ENCODE results near the gene LHFPL3.

The LHFPL3 gene

DNA sequence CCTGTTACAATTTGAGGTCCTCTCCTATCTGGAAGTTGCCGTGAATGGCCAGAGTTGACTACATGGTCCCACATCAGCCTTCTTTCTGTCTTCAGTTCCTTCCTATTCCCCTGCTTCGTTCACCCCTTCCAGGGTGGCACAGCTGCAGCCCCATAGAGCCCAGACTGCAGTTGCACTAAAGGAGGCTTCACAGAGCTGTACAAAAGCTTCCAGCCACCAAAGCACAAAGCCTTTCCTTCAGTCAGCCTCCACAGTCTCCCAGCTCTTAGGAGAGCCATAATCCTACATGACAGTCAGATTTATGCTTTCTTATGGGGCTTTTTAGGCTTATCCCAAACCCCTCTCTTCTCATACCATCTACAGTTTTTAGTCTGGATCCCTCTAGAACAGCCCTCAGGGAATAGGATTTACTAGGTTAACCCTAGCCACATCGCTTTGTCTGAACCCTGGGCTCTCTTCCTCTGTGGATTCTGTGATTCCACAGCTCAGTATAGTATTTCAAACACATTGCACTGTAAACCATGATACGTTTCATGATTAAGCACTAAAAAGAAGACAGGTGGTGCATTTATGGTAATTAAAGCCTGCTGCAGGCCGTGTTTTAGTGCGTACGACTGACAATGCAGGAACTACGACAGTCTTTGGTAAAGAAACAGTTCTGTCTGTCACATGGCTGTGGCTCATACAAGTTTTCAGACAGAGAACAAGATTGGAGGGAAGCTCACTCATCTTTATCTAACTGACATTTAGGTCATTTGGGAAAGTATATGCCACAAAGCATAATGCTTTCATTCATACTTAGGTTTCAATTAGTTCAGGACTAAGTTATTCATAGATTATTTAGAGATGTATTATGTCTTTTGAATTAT lies 477.3 kb downstream of the LHFPL3 start:
- DNase-seq: no peak

DNA sequence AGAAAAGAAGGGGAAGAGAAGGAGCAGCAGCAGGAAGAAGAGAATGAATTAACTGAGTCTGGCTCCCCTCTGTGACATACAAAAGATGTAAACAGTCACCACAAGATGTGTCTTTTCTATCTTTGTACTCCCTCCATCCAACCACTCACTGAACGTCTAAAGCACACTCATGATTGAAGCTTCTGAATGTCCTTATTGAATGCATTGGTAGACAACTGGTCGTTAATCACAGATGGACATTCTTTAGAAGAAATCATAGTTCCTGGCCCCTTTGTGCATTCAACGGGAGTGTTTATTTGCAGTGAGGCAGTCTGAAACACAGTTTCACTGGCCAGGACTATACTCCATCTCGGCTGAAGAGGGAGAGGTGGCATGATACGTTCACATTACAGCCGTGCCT lies 479.3 kb downstream of the LHFPL3 start:
- no peak for DNase-seq

DNA sequence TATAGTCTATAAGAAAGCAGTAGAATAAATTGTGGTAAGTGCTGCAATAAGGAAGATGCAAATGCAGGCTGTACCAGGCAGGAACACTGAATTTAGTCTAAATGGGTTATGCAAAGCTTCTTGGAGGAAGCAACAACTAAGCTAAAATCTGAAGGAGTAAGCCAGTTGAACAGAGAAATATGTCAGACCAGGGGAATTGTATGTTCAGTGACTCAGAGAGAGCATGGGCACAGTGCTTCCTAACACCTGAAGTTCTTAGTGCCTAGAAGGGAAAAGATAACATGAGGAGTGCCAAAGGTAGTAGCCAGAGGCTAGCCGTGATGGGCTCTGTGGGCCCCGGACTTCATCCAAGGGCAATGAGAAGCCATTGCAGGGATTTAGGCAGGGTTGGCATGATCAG lies 481.5 kb downstream of the LHFPL3 start:
- DNase-seq: no peak

DNA sequence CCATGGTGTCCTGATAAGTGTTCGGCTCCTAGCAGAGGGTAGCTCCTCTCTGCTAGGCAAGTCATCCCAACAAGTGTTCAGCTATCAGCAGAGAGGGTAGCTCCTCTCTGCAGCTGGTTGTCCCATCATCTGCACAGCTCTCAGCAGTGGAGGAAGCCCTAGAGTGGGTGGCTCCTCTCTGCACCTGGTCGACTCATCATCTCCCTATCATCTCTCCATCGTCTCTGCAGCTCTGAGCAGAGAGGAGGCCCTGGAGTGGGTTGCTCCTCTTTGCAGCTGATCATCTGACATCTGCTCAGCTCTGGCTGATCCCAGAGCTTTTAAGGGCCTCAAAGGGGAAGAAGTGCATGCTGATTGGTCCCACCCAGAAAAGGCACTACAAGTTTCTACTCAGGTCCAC lies 485.7 kb downstream of the LHFPL3 start:
- no peak for DNase-seq

DNA sequence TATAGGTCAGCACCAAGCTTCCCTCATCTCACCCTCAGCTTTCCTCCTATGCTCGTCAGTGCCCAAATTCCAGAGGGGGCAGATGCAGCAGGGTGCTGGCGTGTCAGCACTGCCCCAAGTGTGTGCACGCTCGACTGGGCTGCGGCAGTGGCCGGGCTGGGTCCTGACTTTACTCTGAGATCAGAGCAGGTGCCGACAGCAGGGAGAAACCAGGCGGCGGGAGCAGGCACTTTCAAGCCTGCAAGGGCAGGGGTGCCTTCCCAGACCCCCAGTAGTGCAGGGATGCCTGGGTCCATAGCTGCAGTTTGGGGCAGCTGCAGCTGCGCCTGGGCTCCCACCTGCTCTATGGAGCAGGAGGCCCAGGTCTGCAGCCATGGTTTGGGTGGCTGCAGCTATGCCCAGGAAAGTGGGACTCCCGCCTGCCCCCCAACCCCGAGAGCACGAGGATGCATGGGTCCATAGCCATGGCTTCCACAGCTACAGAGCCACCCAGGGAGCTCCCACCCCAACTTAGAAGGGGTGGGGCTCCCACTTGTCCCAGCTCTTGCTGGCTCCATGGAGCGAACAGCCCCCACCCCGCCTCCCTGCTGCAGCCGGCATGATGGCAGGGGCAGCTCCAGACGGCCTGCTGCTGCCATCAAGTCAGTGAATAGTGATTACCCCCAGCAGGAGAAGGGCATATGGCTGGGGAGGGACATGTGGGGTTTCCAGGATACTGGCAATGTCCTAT lies 486.4 kb downstream of the LHFPL3 start:
- no peak for DNase-seq

DNA sequence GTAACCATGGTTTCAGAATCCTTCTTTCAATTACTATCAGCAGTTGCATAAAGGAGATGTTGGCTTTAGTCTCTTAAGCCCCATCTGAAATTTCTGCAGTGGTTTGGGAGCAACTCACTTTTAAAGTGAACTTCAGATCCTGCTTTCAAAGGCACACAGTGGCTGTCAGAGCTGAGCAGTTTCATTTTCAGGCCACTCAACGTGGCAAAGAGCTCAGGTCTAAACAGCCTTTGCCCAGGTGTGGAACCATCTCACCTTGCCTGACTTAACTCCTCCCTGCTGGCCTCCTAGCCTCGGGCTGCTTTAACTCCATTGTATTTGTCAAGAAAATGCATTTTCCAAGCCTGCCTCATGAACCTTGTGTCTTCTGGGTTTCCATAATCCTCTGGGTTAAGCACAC lies 488.1 kb downstream of the LHFPL3 start:
- DNase-seq: no peak

DNA sequence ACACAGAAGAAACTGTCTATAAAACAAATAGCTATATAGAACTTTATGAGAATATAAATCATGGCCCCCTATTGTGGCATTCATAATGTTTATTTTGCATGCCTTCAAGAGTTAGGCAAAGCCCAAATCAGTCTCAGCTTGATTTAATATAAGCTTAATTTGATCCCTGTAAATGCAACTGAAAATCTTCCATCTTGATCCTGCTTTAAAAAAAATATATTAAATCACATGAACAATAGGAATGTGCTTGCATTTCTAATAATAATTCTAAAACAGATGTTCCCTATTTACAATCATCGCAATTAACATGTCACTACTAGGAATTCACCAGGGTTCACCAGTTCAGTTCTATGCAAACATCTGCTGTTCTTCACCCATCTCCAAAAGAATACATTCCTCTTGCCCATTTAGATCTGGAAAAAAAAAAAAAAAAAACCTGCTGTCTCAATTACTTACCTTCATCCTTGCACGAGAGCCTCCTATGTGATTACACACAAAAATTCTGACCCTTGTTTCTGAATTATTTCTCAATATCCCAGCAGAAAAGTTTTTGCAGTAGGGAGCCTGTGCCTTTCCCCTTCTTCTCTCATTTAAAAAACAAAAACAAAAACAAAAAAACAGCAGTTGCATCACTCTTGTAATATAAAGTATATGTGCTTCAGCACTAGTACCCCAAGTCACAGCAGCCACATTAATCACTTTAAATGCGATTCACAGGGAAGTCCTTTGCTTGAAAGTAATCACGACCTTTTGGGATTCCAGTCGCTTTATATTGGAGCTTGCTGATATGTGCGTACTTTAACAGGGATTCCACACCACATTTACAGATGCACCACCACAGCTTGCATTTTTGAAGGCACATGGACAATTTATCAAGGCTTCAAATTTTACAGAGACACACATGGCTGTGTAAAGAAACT lies 490.8 kb downstream of the LHFPL3 start:
- DNase-seq: no peak

DNA sequence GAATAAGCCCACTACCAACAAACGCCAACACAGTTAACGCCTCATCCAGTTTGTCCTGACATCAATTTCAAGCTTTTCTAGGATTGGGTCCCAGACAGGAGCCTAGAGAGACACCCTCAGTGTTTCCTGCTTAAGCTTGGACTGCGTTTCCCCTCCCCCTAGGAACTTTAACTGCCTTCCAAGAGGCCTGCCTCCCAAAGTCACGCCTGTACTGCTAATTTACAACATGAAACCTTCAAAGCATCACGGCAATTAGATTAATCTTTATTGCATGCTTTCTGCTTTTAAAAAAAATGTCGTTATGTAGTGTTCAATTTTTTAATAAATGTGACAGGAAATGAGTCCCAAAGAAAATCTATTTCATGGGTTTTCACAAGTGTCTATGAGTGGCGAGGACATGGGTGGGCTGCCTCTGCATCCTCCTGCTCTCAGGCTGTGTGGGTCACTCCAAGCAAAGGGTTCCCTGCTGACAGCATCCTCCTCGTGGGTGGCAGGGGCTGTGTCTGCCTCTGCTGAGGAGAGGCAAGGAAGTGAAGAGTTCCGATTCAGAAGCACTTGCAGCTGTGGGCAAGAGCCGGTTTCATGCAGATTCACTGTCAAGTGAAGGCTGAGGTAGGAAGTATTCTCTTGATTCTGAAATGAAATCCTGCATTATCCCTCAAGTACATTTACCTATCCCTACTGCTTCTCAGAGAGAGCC lies 492.6 kb downstream of the LHFPL3 start:
- DNase-seq: no peak

DNA sequence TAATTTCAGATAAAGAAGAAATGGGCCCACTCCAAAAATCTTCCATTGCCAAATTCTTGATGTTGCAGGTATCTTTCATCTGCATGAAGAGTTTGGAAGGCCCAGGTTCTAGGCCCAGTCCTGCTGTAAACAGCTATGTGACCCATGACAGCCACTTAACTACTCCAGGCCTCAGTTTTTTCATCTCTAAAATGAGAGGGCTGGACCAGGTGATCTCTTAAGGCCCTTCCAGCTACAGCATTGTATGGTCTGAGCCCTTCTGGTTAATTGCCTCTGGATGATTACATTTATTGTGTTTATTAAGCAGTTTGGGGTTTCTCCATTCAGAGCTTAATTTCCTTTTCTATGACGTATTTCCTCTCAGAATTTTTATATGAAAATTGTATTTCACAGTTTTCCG lies 494.8 kb downstream of the LHFPL3 start:
- DNase-seq: no peak

DNA sequence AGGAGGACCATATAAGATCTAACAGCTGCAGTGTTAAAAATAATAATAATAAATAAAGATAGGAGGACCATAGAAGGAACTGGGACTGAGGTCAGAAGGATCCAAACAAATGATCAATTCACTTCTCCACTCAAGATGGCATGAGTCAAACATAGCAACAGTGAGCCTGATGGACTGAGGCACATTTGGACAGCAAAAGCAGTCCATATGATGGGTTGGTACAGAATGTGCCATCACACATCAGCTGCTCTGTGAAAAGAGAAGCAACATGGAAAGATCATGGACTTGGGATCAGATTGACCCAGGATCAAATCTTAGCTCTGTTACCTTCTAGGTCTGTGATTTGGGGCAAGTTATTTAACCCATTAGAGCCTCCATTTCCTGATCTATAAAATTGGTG lies 496.7 kb downstream of the LHFPL3 start:
- DNase-seq: no peak

DNA sequence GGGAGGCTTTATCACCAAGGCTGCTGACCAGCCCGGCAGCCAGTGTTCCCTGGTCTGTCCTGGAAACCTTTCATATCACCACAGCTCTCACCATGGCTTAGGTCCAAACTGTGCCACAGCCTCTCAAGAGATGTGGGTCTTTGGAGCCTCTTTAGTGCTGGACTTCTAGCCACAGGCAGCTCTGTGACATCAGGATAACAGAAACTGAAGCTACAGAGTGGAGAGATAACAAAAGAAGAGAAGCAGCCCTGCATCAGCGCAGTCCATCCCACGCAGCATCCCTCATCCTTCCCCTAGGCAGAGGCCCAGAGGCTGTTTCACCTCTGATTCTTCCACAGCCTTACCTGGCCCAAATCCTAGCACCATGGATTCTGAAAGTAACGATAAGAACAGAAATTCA lies 497.7 kb downstream of the LHFPL3 start:
- no peak for DNase-seq

DNA sequence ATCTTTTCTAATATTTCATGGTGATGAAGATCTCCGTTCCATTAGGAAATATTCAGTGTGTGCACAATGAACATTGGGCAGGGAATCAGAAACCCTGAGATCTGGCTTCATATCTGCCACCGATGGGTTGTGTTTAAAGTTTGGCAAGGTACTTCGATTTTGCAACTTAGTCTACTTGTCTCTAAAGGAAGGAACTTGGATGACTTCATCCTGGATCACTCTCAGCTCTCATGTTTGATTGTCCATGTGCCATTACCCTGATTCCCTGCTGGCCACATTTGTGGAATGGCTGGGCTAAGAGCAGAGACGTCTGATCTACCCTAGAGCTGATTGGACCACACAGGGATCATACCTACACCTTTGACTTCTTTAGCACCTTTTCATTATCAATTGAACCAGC lies 508.6 kb downstream of the LHFPL3 start:
- DNase-seq: no peak

DNA sequence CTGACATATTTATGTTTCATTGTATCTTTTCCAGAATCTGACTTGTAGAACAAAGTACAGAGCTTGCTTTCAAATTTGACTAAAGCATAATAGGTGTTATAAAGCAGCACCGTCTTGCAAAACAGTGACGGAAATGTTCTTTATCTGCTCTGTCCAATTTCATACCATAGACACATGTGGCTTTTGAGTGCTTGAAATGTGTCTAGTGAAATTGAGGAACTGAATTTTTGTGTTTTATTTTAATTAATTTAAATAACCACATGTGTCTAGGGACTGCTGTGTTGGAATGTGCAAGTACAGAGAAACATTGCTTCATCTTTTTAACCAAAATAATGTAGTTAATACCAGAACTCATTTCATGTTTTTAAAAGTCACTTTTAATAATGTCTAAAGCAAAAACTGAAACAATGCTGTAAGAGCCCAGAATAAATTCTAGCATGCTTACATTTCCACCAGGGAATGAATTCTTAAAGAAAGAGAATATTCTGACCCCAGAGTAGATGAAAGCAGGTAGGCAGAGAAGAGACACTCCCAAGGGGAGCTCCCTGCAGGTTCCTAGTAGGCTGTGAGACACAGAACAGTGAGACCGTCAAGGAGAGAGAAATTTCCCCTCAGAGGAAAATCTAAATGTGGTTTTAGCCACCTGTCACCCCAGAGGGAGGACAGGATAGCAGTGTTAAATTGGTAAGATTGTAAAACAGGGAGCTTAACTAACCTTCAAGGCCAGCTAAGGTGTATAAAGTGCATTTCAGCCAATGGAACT lies 510.3 kb downstream of the LHFPL3 start:
- no peak for DNase-seq

DNA sequence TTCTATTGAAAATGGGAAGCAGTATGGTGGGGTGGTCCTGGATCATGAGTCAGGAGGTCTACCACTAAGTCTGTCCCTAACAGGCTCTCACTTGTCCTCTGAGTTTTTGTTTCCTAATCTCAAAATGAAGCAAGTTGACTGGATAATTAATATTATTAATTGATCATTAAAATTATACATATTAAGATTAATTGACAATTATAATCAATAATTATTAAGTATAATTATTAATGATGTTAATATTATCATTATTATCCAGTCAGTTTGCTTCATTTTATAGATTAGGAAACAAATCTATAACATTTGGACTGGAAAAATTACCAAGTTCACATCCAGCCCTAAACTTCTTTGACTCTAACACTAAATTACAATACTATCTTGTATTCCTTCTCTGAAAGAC lies 511.4 kb downstream of the LHFPL3 start:
- DNase-seq: no peak

DNA sequence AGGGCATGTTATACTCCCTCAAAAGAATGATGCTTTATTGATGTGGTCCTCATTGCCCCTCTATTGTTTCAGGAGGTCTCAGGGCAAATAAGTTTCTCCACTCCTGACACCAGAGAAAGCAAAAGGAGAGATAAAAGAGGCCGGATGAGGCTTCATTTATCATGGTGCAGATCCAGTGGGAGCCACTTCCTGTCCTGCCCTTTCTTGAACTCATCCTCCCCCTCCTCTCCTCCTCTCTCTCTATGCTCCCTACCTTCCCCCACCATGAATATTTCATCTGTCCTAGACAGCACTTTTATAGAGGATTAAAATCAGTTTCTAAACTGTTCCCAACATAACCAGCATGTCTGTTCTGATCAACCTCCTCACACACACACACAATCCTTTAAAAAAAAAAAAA lies 513.4 kb downstream of the LHFPL3 start:
- DNase-seq: no peak

DNA sequence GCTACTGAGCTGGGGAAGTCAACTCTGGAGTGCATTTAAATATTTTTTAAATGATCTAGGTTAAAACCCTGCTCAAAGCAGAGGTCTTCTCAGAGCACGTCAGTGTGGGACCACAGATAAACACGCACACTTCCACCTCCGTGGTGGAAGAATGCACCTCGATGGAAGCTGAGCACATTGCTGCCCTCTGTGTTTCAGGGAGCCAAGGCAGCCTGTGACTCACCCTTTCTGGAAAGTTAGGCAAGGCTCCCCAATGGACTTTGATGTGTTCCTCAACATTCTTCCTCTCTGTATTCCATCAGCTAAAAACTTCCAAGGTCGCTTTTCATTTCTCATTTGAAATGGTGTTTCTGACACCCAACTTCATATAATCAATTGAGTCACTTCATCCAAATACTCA lies 514.8 kb downstream of the LHFPL3 start:
- DNase-seq: no peak

DNA sequence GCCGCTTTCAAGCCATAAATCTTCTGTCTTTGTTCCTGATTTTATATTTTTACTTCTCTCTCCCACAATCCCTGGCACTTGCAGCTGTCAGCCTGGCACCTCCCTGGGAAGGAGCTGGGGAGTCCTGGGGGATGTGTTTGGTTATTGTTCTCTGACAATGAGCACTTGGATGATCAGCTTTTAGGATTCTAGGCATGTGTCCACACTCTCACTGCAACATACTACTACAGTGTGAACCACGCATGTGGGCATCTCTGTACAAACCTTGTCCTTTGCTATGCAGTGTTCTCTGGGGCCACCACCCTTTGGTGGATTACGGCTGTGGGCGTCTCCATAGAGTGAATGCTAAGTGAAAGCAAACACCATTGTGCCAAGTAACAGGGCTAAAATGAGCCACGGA lies 517.2 kb downstream of the LHFPL3 start:
- DNase-seq: no peak

DNA sequence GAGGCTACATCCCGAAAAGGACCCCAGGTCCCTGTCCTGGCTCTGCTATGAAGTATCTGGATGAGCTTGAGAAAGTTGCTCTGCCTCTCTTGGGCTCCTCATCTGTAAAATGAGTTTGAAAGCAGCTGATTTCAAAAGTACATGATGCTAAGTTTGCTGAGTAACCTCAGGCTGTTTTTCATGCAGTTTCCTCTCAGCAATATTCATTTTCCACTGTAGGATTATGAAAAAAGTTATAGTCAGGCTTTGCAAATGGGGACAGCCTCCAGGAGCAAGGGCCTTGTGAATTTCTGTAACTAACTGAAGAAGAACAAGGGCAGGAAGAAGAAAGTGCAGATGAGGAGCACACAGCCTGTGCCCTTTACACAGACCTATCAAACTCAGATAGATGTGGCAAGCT lies 518.3 kb downstream of the LHFPL3 start:
- DNase-seq: no peak

DNA sequence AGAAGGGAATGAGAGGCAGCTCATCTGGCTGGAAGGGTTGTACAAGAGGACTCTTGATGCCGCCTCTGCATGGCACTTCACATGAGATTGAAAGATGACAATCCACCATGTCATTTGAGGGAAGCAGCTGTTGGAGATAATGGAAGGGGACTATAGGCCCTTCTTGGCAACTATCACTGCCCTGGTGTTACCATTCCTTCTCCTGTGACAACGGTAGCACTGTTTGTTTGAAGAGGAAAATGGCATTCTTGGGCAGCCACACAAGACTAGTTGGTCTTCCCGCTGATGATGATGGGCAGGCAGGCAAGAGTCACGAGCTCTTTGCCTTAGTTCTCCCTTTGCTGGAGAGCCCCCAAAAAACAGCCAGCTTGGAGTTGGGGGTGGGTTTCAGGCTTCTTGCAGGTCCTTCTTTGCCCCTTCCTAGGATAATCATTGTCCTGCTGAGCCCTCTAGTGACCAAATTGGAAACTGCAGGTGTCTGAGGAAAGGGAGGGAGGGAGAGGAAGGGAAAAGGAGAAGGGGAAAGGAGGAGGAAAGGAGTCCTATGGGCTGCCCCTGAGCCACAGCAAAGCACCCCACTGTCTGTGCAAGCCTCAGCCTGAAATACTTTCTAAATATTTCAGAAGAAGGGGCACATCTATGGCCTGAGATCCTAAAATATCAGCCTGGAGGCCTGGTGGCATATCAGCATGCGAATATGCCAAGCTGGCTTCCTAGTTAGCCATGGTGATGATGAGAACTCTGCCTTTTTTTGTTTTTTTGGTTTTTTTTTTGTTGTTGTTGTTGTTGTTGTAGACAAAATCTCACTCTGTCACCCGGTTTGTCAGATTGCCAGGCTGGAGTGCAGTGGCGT lies 520.0 kb downstream of the LHFPL3 start:
- DNase-seq: peak; percentile 19

DNA sequence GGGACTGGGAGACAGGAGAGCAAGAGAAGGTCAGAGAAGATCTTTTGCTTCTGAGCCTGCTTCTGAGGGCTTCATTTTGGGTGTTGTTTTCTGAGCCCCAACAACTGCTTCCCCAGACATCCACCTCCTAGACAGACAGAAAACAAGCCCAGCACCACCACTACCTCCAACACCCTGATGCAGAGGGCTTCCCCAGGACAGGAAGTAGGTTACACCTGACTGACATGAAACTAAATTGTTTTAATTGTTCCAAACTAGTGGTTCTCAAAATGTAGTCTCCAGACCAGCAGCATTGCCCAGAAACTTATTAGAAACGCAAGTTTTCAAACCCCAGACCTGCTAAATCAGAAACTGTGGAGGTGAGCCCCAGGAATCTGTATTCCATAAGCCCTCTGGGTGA lies 522.0 kb downstream of the LHFPL3 start:
- no peak for DNase-seq

DNA sequence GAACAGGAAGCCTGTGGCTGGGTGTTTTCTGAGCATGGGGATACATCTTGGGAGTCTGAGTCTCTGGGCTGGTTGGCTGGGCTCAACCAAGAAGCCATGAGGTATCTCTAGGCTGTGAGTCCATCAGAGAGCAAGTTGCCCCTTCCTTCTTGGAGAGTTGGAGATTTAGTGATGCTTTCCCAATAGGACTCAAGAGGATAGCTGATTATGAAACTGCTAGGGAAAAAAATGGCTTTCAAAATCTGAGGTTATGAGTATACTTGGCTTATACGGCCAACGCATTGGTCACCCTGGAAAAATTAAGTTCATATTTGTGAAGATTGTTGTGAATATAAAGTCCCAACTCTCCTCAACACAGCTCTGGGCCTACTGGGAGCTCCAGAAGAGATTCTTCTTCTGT lies 522.9 kb downstream of the LHFPL3 start:
- DNase-seq: no peak

All from stimulated activated CD4-positive, alpha-beta T cell treated with anti-CD3 and anti-CD28 coated beads, Interleukin-1b, Interleukin-23, amount 100 ng/mL, for 48 hours (primary cell).